GM12873 (cell line): Measurements from ENCODE around the gene ARL5B.

ENCODE experiments used
- CTCF ChIP-seq: IDR thresholded peaks from 2 replicates; pipeline ENCODE4 v1.5.1; 2012; ENCODE audit warnings: low read depth, mild to moderate bottlenecking, moderate library complexity, low read length, control low read depth; ENCODE audit not compliant: insufficient read depth; ENCODE audit errors: missing control alignments

ARL5B gene

DNA sequence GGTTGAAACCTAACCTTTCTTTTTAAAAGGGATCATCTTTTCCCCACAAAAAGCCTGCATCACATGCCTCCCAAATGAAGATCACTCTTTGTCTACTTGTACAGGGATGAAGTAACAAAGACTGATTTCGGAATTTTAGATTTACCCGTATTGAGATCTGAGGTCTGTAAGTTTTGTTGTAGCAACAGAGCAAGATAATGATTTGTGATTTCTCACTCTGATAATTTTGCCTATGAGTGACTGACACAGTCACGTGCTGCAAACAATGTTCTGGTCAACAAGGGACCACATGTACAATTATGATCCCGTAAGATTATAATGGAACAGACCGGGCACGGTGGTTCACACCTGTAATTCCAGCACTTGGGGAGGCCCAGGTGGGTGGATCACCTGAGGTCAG lies 31.3 kb downstream of the ARL5B start:
- TF ChIP-seq CTCF, result no peak

GRCh38 chr10:18699849-18700840 lies 40.9 kb downstream of the ARL5B start:
- TF ChIP-seq CTCF, result no peak

DNA sequence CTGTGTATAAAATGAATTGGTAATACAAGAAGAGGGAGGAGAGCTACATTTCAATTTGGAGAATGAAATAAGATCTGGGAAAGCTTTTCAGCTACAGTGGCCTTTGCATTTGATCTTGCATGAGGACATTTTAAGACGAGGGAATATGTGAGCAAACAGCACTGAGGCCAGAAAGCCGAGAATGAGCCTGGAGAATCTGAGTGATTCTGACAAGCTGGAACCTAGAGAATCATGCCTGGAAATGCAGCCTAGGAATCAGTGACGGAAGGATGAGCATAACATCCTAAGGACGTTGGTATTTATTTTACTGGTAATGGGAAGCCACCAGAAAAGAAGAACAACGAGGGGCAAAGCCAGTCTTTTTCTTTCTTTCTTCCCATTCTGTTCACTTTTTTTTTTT lies 44.3 kb downstream of the ARL5B start:
- no peak for TF ChIP-seq CTCF

DNA sequence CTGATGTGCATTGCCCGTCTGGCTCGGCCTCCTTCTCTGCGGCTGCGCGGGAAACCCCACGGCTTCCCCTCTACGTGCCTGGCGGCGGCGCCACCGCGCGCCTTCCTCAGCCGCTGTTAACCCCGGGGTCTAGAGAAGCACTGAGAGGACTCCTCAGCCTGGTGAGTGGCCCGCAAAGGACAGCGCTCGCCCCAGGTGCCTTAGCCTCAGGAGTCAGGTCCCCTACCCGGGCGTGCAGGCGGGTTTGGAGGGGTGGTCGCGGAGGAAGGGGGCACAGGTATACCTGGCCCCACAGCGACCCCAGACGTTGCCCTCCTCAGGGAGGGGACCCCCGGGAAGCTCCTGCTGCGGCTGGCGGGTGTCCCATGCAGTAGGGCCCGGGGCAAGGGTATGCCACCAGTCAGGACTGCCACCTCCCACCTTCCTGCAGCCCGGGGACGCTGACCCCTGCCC lies 51.0 kb downstream of the ARL5B start:
- no peak for TF ChIP-seq CTCF

- TF ChIP-seq CTCF, result no peak
These were observed 53.8 kb downstream of the ARL5B start for GRCh38 chr10:18713077-18713476.

- no peak for TF ChIP-seq CTCF
These were observed 59.8 kb downstream of the ARL5B start for GRCh38 chr10:18718991-18719390.

DNA sequence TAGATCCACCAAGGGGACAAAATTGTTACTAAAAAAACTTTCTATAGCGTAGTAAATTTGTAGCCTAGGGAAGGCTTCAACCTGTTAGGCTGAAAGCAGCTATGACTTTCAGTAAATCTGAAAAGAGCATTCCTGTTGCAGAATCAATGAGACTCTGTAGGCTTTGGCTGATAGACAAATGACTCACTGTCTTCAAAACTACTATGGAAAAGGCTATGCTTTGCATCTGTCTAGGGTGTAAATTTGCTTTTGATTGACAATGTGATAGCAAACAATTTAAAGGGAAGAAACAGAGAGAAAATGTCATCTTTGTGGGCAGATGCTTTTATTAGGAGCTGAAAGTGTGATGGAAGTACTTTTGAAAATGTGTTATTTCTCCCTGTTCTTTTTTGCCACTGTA lies 60.6 kb downstream of the ARL5B start:
- TF ChIP-seq CTCF, result no peak
